HG03558 (cell line): ENCODE data around the gene GNB5.

Source experiments
- ATAC-seq: cut with Tn5 transposase; IDR thresholded peaks from one replicate; pipeline ENCODE4 v1.9.1; 2021; ENCODE audit warnings: moderate number of reproducible peaks; ENCODE audit not compliant: unreplicated experiment; ENCODE audit errors: extremely low read depth

GNB5 gene

DNA sequence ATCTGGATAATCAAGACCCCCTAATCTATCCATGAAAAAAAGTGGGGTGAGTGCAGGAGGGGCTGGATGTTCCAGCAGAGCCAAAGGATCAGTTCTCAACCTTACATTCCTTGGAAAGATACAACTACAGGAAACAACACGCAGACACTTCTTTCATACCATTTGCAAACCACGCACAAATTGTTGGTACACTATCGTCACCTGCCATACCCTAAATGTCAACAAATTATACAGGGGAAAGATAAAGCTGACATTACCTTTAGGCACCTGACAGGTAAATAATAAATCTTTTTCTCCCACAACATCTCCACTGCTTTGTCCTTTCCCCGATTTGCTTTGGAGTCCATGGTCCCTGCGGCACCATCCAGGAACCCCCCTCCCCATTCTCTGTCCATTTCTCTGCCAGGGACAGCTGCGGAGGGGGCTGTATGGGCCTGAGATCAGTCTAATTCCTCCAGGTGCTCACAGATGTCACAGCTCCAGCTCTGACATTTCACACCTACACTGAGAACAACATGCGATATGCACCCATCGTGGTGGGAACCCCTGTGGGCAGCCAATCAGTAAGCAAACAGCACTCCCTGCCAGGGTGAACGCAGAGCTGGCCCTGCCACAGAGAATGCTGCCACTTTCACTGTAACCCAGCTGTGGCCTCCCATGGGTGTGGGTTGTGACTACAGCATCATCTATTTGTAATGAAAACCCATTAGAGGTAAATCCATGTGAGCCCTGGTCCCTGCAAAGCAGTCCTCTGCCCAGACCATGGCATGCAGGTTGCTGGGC is 41.0 kb downstream of the GNB5 start:
- ATAC-seq: no peak

GRCh38 chr15:52148403-52148802 is 42.8 kb downstream of the GNB5 start:
- no peak for ATAC-seq

GRCh38 chr15:52146776-52147175 is 44.4 kb downstream of the GNB5 start:
- no peak for ATAC-seq

DNA sequence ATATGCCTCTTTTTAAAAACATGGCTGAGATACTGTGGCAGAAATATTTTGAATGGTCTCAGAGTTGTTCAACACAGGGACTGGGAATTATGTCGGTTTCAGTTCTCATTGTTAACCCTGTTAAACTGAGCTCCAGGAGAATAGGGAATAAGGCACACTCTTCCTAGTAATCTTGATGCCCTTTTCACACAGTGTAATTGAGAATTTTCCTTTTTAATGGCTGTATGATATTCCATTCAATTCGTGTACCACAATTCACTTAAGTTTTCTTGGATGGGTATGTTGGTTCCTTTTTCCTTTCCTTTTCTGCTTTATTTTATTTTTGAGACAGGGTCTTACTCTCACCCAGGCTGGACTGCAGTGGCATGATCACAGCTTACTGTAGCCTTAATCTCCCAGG is 44.9 kb downstream of the GNB5 start:
- ATAC-seq: no peak

DNA sequence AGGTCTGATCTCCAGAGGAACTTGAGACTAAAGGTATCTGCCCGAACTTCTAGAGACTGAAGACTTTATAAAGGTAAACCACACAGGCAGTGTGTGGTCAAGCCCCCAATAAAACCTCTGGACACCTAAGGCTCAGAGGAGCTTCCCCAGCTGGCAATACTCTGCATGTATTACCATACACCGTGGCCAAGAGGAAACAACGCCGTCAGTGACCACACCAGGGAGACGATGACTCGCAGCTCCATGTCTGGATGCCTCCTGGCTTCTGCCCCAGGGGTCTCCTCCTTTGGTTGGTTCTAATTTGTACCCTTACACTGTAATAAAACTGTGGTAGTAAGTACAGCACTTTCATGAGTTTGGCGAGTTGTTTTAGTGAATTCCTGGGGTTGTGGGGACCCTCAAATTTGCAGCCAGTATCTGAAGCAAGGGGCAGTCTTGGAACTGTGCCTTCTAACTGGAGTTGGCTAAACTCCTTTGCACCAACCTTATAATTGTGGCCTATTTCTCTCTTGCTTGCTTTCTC is 46.5 kb downstream of the GNB5 start:
- ATAC-seq: no peak

GRCh38 chr15:52143873-52144272 is 47.3 kb downstream of the GNB5 start:
- no peak for ATAC-seq

DNA sequence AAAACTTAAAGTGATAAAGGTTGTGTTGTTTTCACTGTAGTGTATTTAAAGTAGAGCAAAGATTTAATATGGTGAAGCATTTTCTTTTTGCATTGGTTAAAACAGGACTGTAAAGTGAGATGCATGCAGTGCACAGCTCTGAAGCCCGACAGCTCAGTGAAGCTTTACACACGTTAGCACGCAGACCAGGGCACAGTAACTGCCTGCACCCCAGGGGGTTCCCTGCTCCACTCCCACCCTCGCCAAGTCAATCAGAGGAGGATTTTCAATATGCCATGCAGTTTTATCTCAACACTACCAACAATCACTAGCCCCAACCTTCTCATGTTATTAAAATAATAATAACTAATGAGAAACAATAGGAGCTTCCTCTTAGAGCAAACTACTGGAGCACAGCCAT is 50.5 kb downstream of the GNB5 start:
- ATAC-seq: no peak

DNA sequence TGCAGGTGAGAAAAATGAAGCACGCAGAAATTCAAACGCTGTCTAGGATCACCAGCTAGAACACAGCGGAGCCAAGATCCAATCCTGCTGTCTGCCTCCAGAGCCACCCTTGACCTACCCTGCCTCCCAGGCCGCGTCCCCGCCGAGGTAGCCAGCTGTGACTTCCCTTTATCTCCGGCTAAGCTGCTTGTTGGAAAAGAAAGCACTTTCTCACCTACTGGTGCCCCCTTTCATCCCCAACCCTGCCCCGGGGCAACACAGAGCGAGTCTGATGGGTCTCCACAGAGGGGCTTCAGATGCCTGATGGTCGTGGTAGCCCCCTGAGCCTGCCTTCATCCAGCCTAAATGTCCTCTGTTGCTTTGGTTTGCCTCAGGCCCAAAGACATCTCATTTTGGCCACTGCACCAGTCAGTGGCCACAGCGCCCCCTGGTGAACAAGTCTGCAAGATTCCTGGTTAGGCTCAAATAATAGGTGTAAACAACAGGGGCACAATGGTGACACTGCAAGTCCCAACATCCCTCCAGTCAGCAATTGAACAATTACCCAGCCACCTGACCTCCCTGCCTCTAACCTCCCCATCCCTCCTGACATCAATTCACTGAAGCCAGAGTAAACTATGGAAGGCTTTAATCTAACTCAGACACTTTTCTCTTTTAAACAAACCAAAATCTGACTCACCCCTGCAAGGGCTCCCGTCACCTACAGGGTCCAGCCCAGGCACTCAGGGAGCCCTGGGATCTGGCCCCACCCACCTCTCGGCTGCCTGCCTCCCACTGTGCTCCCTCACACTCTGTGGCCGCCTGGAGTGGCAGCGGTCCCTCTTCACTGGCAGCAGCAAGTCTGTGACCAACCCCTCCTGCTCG is 51.4 kb downstream of the GNB5 start:
- ATAC-seq: no peak

DNA sequence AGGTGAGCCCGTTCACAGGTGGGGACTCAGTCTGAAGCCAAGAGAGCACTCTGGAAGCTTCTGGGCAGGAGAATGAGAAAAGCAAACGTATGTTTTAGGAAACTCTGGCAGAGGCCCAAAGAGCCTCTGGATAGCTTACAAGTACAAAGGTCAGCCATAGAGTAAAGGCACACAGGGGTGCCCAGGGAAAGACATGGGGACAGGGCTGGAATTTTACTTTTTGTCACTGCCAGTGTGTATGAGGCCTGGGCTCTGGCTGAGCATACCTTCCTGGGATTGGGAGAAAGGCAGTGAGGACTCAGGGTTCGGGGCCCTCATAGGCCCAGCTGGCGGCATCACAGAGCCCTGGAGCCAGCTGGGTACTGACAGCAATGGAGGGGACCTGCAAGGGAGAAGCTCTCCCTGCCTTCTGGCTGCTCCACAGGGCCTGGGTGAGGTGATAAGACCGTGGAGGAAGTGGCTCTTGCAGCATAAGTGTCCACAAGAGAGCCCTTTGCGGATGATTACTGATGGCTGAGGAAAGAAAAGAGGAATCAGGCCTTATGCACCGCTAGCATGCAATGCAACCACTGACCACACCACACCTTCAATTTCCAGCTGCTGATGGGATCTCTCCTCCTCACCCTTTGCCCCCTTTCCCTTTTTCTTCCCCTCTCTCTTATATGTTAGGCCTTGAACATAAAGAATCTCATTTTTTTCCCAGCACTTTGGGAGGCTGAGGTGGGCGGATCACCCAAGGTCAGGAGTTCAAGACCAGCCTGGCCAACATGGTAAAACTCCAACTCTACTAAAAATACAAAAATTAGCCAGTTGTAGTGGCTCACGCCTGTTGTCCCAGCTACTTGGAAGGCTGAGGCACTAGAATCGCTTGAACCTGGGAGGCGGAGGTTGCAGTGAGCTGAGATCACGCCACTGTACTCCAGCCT is 53.5 kb downstream of the GNB5 start:
- ATAC-seq: no peak

DNA sequence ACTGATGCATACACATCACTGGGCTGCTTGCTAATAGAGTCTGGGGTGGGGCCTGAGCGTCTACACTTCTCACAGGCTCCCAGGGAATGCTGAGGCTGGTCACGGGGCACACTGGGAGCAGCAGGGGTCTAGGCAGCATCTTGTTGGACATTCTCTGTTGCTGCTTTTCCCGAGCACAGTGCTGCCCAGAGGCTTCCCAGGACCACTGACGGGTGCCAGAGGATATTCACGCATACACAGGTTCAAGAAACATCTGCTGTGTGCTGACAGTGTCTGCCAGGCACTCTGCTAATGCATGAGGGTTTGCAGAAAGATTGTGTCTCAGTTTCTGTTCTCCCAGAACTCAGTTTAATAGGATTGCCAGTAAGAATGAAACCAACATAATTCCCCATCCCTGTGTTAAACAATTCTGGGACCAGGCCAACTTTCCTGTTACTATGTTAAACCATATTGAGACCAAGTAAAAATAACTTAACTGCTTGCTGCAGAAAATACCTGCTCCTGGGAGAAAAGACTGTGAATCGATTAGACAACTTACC is 54.7 kb downstream of the GNB5 start:
- no peak for ATAC-seq

DNA sequence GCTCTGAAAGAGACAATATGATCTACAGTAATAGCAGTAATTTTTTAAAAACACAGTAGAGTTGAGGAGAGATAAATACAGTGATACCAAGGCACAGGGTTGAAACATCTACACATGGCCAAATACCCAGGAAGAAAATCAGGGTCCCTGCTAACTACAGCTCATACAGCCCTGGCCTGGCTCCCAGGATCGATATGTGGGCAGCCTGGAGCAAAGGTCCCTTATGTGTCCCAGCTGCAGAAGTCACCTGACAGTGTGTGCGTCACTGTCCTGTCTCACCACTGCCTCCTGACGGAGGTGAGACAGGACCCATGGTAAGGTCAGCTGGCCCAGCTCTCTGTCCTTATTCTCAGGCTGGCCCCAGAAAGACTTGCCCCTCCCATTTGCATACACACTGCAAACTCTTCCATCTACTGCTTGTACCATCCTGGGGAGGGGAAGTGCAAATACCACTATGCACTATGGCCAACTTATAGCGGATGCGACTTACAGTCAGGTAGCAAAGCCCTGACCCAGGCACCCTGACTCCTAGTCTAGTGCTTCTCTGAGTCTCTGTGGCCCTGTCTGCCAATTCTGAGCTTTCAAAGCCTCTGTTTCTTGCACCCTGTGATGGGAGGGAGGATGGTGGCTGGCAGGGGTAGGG is 56.6 kb downstream of the GNB5 start:
- ATAC-seq: no peak

DNA sequence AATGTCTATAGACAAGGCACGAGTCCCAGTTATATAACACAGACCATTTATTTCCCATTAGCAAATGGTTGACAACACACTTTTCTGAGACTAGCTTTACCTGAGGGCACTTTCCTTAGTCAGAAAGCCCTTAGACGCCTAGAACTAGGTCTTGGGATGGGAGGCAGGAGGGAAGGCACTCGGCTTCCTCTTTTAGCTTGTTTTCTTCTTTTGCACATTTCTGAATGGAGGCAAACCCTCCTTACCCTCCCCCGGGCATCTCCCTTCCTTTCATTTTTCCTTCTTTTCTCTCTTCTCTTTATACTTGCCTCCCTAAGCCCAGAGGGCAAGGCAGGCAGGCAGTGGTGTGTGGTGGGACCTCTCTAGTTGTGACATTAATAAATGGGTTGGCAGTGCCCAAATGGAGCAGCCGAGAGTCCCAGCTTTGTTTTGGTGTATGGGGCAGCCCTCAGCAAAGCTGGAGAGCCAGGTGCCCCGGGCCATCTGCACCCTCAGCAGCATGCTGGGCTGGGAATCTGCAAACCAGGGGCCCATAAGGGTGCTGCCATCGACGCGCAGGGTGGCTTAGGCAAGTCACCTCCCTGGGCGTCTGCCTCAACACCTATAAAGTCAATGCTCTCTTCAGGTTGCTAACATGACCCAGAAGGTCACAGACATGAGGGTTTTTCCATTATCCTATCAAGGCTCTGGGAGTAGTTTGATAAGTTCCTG is 57.5 kb downstream of the GNB5 start:
- no peak for ATAC-seq

DNA sequence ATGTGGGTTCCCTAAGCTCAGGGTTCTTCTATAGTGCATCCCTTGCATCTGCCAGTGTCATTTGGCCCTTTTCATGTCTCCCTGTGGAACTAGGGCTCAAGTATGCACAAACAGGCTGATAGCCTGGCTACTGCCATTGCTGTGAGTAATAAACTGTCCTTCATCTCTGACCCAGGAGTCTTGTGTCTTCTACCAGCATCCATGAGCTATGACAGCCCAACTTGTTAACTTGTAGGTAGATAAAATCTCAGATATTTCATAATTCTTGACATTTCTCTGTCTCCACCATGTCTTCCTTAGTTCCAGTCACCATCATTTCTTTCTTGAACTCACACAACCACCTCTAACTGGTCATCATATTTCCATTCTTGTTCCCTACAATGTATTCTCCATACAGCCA is 59.1 kb downstream of the GNB5 start:
- ATAC-seq: no peak

DNA sequence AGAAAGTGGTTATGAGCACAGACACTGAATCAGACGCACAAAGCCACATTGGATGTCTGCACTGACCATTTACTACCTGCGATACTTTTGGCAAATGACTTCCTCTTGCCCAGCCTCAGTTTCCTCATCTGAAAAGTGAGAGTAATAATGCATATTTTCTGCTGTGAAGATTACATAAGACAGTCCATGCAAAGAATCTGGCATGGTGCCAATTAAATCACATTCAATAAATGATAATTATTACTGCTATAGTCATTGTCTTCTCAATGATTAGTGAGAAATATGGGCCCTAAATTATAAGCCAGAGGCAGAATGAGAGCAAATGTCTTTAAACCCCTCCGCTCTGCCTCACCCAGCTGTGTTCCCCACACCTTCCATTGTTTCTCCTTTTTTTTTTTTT is 62.6 kb downstream of the GNB5 start:
- no peak for ATAC-seq

GRCh38 chr15:52124270-52124880 is 66.8 kb downstream of the GNB5 start:
- no peak for ATAC-seq

DNA sequence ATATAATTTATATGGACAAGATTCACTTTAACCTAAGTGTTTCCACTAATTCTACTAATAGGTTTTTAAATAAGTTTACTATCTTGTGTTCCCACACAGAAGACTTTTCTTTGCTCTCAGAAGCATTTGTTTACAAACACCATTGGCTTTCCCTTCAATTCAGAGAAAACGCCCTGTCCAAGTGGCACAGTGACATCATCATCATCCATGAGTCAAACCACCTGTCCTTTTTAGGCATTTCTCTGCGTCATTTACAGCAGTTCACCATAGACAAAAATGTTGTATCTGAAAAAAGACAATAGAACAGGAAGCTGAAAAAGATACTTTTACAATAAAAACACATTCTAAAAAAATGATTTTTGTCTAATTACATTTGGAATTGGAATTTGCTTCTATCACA is 69.3 kb downstream of the GNB5 start:
- ATAC-seq: no peak

DNA sequence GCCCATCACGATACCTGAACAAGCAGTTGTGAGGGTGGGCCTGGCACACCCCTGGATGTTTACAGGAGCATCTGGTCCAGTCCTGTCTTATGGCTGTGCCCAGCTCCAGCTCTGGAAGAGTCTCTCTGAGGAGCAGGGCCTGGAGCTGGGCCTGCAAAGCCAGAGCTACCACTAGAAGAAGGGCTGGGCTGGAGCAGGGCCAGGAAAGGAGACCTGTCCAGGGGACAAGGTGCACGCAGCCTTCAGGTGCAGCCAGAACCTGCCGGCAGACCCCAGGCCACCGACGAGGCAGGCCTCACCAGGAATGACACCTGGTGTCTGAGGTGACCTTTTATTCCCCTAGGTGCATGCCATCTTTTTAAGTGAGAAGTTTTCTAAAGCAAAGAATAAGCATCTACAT is 70.2 kb downstream of the GNB5 start:
- ATAC-seq: no peak

DNA sequence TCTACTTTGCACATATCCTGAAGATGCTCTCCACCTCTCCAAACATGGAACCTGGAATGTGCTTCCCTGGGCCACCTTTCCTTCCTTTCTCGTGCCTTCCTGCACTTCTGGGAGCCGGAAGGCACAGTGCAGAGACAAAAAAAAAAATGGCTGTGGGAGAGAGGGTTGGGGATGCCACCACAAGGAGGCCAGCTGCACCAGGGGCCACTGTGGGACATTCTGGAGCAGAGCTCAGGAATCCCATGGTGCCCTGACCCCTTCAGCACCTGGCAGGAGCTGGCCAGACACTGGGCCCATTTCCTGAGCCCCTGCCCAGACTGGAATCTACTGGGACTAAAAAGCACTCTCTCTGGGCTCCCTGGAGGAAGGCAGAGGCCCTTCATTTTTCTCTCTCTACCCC is 70.7 kb downstream of the GNB5 start:
- no peak for ATAC-seq
